GM12874 (cell line): Measurements from ENCODE around the gene ZBTB9.

Source experiments
- CTCF ChIP-seq: IDR thresholded peaks from 2 replicates; pipeline ENCODE4 v1.5.1; 2011; ENCODE audit warnings: low read depth, mild to moderate bottlenecking, control low read depth, low read length, moderate library complexity; ENCODE audit not compliant: insufficient read depth

The ZBTB9 gene

GRCh38 chr6:33488339-33488738 is 34.0 kb downstream of the ZBTB9 start:
- no peak for TF ChIP-seq CTCF

- no peak for TF ChIP-seq CTCF
Observed at GRCh38 chr6:33490198-33490597, 35.8 kb downstream of the ZBTB9 start.

- TF ChIP-seq CTCF = no peak
Observed at GRCh38 chr6:33490621-33491020, 36.2 kb downstream of the ZBTB9 start.

- no peak for TF ChIP-seq CTCF
Observed at GRCh38 chr6:33492093-33492492, 37.7 kb downstream of the ZBTB9 start.

GRCh38 chr6:33497157-33497556 is 42.8 kb downstream of the ZBTB9 start:
- TF ChIP-seq CTCF = no peak

- TF ChIP-seq CTCF = no peak
Observed at GRCh38 chr6:33502486-33502885, 48.1 kb downstream of the ZBTB9 start.

- no peak for TF ChIP-seq CTCF
Observed at GRCh38 chr6:33504486-33504885, 50.1 kb downstream of the ZBTB9 start.
